ENCODE results near the gene NCK2.

DNA sequence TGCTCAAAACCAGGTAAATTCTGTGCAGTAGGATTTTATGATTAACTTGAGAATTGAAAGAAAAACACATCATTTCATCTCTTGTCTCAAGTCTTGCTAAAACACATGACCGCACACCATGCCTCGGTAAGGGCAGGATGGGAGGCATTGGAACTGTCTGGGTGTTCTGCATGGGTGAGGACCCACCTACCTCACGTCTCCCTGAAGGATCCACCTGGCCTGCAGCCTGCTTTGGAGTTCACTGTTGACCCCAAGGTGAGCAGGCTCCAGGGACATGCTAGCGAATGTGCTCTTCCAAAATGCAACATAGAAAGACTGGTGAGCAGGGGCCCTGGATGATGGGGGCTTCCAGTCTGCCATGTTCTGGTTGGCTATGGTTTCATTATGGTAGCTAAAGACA lies 131.5 kb downstream of the NCK2 start:
- no peak for TF ChIP-seq POLR2A (IDR thresholded peaks at IDR 0.05)
- TF ChIP-seq, protein P1, sequence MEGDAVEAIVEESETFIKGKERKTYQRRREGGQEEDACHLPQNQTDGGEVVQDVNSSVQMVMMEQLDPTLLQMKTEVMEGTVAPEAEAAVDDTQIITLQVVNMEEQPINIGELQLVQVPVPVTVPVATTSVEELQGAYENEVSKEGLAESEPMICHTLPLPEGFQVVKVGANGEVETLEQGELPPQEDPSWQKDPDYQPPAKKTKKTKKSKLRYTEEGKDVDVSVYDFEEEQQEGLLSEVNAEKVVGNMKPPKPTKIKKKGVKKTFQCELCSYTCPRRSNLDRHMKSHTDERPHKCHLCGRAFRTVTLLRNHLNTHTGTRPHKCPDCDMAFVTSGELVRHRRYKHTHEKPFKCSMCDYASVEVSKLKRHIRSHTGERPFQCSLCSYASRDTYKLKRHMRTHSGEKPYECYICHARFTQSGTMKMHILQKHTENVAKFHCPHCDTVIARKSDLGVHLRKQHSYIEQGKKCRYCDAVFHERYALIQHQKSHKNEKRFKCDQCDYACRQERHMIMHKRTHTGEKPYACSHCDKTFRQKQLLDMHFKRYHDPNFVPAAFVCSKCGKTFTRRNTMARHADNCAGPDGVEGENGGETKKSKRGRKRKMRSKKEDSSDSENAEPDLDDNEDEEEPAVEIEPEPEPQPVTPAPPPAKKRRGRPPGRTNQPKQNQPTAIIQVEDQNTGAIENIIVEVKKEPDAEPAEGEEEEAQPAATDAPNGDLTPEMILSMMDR (IDR thresholded peaks at IDR 0.05): no peak
